Measurements from ENCODE around the gene TFAM.

- TF ChIP-seq, protein P1, sequence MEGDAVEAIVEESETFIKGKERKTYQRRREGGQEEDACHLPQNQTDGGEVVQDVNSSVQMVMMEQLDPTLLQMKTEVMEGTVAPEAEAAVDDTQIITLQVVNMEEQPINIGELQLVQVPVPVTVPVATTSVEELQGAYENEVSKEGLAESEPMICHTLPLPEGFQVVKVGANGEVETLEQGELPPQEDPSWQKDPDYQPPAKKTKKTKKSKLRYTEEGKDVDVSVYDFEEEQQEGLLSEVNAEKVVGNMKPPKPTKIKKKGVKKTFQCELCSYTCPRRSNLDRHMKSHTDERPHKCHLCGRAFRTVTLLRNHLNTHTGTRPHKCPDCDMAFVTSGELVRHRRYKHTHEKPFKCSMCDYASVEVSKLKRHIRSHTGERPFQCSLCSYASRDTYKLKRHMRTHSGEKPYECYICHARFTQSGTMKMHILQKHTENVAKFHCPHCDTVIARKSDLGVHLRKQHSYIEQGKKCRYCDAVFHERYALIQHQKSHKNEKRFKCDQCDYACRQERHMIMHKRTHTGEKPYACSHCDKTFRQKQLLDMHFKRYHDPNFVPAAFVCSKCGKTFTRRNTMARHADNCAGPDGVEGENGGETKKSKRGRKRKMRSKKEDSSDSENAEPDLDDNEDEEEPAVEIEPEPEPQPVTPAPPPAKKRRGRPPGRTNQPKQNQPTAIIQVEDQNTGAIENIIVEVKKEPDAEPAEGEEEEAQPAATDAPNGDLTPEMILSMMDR (IDR thresholded peaks at IDR 0.05), result no peak
- no peak for TF ChIP-seq ZNF232 (CRISPR knock-in tag; IDR thresholded peaks at IDR 0.05)
- no peak for TF ChIP-seq ATF2 (CRISPR knock-in tag; IDR thresholded peaks at IDR 0.05; ENCODE audit: borderline replicate concordance, low read depth)
- TF ChIP-seq, protein P2, sequence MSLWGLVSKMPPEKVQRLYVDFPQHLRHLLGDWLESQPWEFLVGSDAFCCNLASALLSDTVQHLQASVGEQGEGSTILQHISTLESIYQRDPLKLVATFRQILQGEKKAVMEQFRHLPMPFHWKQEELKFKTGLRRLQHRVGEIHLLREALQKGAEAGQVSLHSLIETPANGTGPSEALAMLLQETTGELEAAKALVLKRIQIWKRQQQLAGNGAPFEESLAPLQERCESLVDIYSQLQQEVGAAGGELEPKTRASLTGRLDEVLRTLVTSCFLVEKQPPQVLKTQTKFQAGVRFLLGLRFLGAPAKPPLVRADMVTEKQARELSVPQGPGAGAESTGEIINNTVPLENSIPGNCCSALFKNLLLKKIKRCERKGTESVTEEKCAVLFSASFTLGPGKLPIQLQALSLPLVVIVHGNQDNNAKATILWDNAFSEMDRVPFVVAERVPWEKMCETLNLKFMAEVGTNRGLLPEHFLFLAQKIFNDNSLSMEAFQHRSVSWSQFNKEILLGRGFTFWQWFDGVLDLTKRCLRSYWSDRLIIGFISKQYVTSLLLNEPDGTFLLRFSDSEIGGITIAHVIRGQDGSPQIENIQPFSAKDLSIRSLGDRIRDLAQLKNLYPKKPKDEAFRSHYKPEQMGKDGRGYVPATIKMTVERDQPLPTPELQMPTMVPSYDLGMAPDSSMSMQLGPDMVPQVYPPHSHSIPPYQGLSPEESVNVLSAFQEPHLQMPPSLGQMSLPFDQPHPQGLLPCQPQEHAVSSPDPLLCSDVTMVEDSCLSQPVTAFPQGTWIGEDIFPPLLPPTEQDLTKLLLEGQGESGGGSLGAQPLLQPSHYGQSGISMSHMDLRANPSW (CRISPR knock-in tag; conservative IDR thresholded peaks at IDR 0.05; ENCODE audit: low read depth), result no peak
- no peak for TF ChIP-seq EMX1 (CRISPR knock-in tag; IDR thresholded peaks at IDR 0.05)
- no peak for TF ChIP-seq NR1H2 (CRISPR knock-in tag; IDR thresholded peaks at IDR 0.05)
- TF ChIP-seq NFYB (CRISPR knock-in tag; conservative IDR thresholded peaks at IDR 0.05; ENCODE audit: low read depth), result no peak
- TF ChIP-seq CREM (CRISPR knock-in tag; IDR thresholded peaks at IDR 0.05), result no peak
- TF ChIP-seq NR3C1 (CRISPR knock-in tag; conservative IDR thresholded peaks at IDR 0.05; ENCODE audit: low read depth), result no peak
- no peak for TF ChIP-seq ATF1 (CRISPR knock-in tag; IDR thresholded peaks at IDR 0.05)
- no peak for TF ChIP-seq MYBL2 (CRISPR knock-in tag; IDR thresholded peaks at IDR 0.05)
- no peak for TF ChIP-seq FOXP1 (CRISPR knock-in tag; IDR thresholded peaks at IDR 0.05; ENCODE audit: borderline replicate concordance)
- TF ChIP-seq, protein P3, sequence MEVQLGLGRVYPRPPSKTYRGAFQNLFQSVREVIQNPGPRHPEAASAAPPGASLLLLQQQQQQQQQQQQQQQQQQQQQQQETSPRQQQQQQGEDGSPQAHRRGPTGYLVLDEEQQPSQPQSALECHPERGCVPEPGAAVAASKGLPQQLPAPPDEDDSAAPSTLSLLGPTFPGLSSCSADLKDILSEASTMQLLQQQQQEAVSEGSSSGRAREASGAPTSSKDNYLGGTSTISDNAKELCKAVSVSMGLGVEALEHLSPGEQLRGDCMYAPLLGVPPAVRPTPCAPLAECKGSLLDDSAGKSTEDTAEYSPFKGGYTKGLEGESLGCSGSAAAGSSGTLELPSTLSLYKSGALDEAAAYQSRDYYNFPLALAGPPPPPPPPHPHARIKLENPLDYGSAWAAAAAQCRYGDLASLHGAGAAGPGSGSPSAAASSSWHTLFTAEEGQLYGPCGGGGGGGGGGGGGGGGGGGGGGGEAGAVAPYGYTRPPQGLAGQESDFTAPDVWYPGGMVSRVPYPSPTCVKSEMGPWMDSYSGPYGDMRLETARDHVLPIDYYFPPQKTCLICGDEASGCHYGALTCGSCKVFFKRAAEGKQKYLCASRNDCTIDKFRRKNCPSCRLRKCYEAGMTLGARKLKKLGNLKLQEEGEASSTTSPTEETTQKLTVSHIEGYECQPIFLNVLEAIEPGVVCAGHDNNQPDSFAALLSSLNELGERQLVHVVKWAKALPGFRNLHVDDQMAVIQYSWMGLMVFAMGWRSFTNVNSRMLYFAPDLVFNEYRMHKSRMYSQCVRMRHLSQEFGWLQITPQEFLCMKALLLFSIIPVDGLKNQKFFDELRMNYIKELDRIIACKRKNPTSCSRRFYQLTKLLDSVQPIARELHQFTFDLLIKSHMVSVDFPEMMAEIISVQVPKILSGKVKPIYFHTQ (CRISPR knock-in tag; IDR thresholded peaks at IDR 0.05), result no peak
- TF ChIP-seq USF2 (CRISPR knock-in tag; IDR thresholded peaks at IDR 0.05), result no peak
Observed at GRCh38 chr10:58367069-58367468, 18.1 kb upstream of the TFAM start.

Measured in WTC11 (cell line).